GM12878 (cell line): ENCODE measurements around the gene NUTM1. TPM values are rescaled to one million over a fixed set of nuclear protein-coding genes. Genes with fewer than 3 reads are reported as not detected.

Experiments
- ATAC-seq: fragments of 200-7000 bp; cut with Tn5 transposase; 3 replicates; pipeline ENCODE4 v1.9.1; 2020; ENCODE audit warnings: mild to moderate bottlenecking, moderate library complexity
- BruUV-seq: library from RNA; stranded (reverse); fragments of 400-500 nt; replicated peaks from 2 replicates; lab custom pipeline; 2021; lab: Mats Ljungman, UMichigan
- CTCF ChIA-PET: fragments of 300-600 bp; sonication (Branson Sonifier 250); formaldehyde crosslinking; extraction: SDS; loops from one replicate; lab custom pipeline; 2021; ENCODE audit warnings: inconsistent platforms; lab: Yijun Ruan, JAX
- POLR2A ChIA-PET: fragments of 350-600 bp; formaldehyde crosslinking; extraction: SDS; loops from one replicate; lab custom pipeline; 2021; ENCODE audit warnings: inconsistent platforms; lab: Charles Lee
- RAD21 ChIA-PET: fragments of 300-600 bp; sonication (Branson Sonifier 250); formaldehyde crosslinking; loops from one replicate; lab custom pipeline; 2023; ENCODE audit warnings: antibody characterized with exemption; ENCODE audit not compliant: unreplicated experiment; lab: Charles Lee
- SMC1A ChIA-PET: fragments of 300-600 bp; sonication (Branson Sonifier 250); formaldehyde crosslinking; loops from one replicate; lab custom pipeline; 2023; ENCODE audit not compliant: unreplicated experiment, uncharacterized antibody; lab: Charles Lee
- DNase-seq: peaks from one replicate; pipeline ENCODE4 v3.0.0-alpha.2; 2011; ENCODE audit warnings: low read depth, low spot score
- FAIRE-seq: peaks from 3 replicates; lab custom pipeline; 2011; peaks lifted over from hg19 to GRCh38; lab: Jason Lieb, UNC
- H2AFZ ChIP-seq: 2 replicates; pipeline ENCODE4 v1.6.0; 2011; ENCODE audit warnings: low read depth, low read length, control low read depth; ENCODE audit not compliant: control insufficient read depth
- H3K27ac ChIP-seq: 2 replicates; pipeline ENCODE4 v1.5.1; 2011; ENCODE audit warnings: control low read depth; ENCODE audit not compliant: control insufficient read depth, insufficient read depth
- H3K27me3 ChIP-seq, 2 experiments: replicated peaks in 1 of 2; 2 replicates each; pipeline versions ENCODE4 v1.6.0 to v1.6.1; 2011; ENCODE audit warnings: low read length in 1 of 2; ENCODE audit not compliant: control insufficient read depth in 2 of 2, insufficient read depth in 2 of 2
- H3K36me3 ChIP-seq, 2 experiments: 2 replicates each; pipeline ENCODE4 v1.5.1; 2011; ENCODE audit warnings: low read length in 1 of 2; ENCODE audit not compliant: control insufficient read depth in 2 of 2, insufficient read depth in 2 of 2
- H3K4me1 ChIP-seq: 2 replicates; pipeline ENCODE4 v1.6.1; 2011; ENCODE audit warnings: mild to moderate bottlenecking, low read length, moderate library complexity, mixed read lengths; ENCODE audit not compliant: control insufficient read depth, insufficient read depth
- H3K4me2 ChIP-seq: 2 replicates; pipeline ENCODE4 v1.6.0; 2011; ENCODE audit warnings: control low read depth; ENCODE audit not compliant: control insufficient read depth, insufficient read depth
- H3K4me3 ChIP-seq: fragments of 200-600 bp; sonication (generic); 2 replicates; pipeline ENCODE4 v1.5.1; 2016
- H3K79me2 ChIP-seq: 2 replicates; pipeline ENCODE4 v1.6.0; 2011; ENCODE audit warnings: low read length; ENCODE audit not compliant: control insufficient read depth, insufficient read depth
- H3K9ac ChIP-seq: 2 replicates; pipeline ENCODE4 v1.8.0; 2011; ENCODE audit warnings: low read length, control low read depth, mixed read lengths; ENCODE audit not compliant: control insufficient read depth, insufficient read depth
- H3K9me3 ChIP-seq: replicated peaks from 3 replicates; pipeline ENCODE4 v1.5.1; 2011; ENCODE audit warnings: mild to moderate bottlenecking, low read length; ENCODE audit not compliant: control insufficient read depth, insufficient read depth
- H4K20me1 ChIP-seq: 2 replicates; pipeline ENCODE4 v1.6.0; 2011; ENCODE audit not compliant: control insufficient read depth, insufficient read depth
- EP300 ChIP-seq, 2 experiments: fragments of 150-350 bp in 1 of 2; IDR thresholded peaks; 2 replicates each; pipeline ENCODE4 v1.6.1; 2011 to 2012; ENCODE audit warnings: low read depth in 2 of 2, low read length in 2 of 2, borderline replicate concordance in 1 of 2, improper control_type of control experiment in 1 of 2, inconsistent platforms in 1 of 2; ENCODE audit not compliant: control insufficient read depth in 1 of 2
- FOS ChIP-seq: IDR thresholded peaks from 3 replicates; pipeline ENCODE4 v1.6.1; 2011; ENCODE audit warnings: borderline replicate concordance; ENCODE audit not compliant: insufficient read length; ENCODE audit errors: extremely low read depth
- HDAC6 ChIP-seq: fragments of 200-600 bp; sonication (generic); IDR thresholded peaks from one replicate; pipeline ENCODE4 v1.8.0; 2017; ENCODE audit warnings: antibody characterized with exemption; ENCODE audit not compliant: unreplicated experiment
- MTA3 ChIP-seq: IDR thresholded peaks from 2 replicates; pipeline ENCODE4 v1.6.1; 2012; ENCODE audit warnings: low read length, inconsistent platforms, borderline replicate concordance
- PML ChIP-seq: IDR thresholded peaks from 2 replicates; pipeline ENCODE4 v1.6.1; 2012; ENCODE audit warnings: low read length, inconsistent platforms
- RBBP5 ChIP-seq: fragments of 200-600 bp; sonication (generic); conservative IDR thresholded peaks from 2 replicates; pipeline ENCODE4 v1.6.1; 2016
- RELB ChIP-seq: fragments of 450-650 bp; IDR thresholded peaks from 2 replicates; pipeline ENCODE4 v1.6.1; 2017; ENCODE audit warnings: low read depth, mild to moderate bottlenecking, moderate library complexity
- SMAD1 ChIP-seq: fragments of 450-650 bp; IDR thresholded peaks from 2 replicates; pipeline ENCODE4 v1.6.1; 2018; ENCODE audit warnings: mild to moderate bottlenecking, low read depth; ENCODE audit not compliant: partially characterized antibody
- SREBF2 ChIP-seq: IDR thresholded peaks from 2 replicates; pipeline ENCODE4 v1.6.1; 2012; ENCODE audit warnings: mild to moderate bottlenecking, low read length
- SRF ChIP-seq, 2 experiments: IDR thresholded peaks; 2 replicates each; pipeline ENCODE4 v1.6.1; 2011; ENCODE audit warnings: low read depth in 2 of 2, low read length in 2 of 2, mild to moderate bottlenecking in 1 of 2, moderate library complexity in 1 of 2
- TCF12 ChIP-seq: IDR thresholded peaks from 2 replicates; pipeline ENCODE4 v1.6.1; 2011; ENCODE audit warnings: low read depth, mild to moderate bottlenecking, low read length
- ZBED1 ChIP-seq: IDR thresholded peaks from 2 replicates; pipeline ENCODE4 v1.6.1; 2016; ENCODE audit warnings: borderline replicate concordance
- WGBS: methylation state at CpG from one replicate; pipeline ENCODE4 v1.1.6; 2016; ENCODE audit warnings: low lambda C conversion rate; ENCODE audit not compliant: insufficient replicate concordance, insufficient coverage; ENCODE audit errors: missing lambda C conversion rate; 5-methylcytosine and 5-hydroxymethylcytosine counted together
- in situ Hi-C: fragments of 300-500 bp; cut with MboI; formaldehyde crosslinking; loops from 9 replicates; pipeline ENCODE4 v1.14.3; 2018; ENCODE audit warnings: mixed read lengths
- intact Hi-C: fragments of 100-400 bp; cut with micrococcal nuclease; formaldehyde crosslinking; loops from one replicate; pipeline ENCODE4 v1.14.2; 2022; ENCODE audit not compliant: unreplicated experiment
- polyA plus RNA-seq, 11 experiments: library from polyadenylated mRNA; depleted of rRNA in 4 of 11; unstranded in 6 of 11; stranded (reverse) in 5 of 11; fragments of >200 nt; fragmentation: Nextera tagmentation in 4 of 11; fragmentation: Illumina TruSeq in 1 of 11; extraction: Ambion mirVana in 4 of 11; extraction: Trizol in 1 of 11; gene quantifications; 1 replicate in 1 of 11; 2 replicates in 10 of 11; pipeline versions ENCODE4 v1.2.1 to v1.2.3, GENCODE V29; 2011 to 2016; ENCODE audit warnings: inconsistent platforms in 2 of 11, missing spikeins in 2 of 11, low read depth in 1 of 11
- total RNA-seq, 4 experiments: library from RNA; depleted of rRNA in 3 of 4; stranded (reverse); fragments of >200 nt in 3 of 4; fragmentation: Illumina TruSeq in 1 of 4; extraction: Trizol in 1 of 4; gene quantifications; 2 replicates each; pipeline versions ENCODE4 v1.2.1 to v1.2.3, GENCODE V29; 2013 to 2021

NUTM1 gene
- total and polyA plus RNA-seq, 10 of the 15 experiments (the other 5 are each of a cell fraction or from before 2014, with no cell fraction given): under 0.01 to 0.05 TPM; not detected in 8

GRCh38 chr15:34348735-34349300, 5.7 kb downstream of the NUTM1 start:
- no peak for DNase-seq
- no peaks in the 10 kb centered on the region for H3K79me2 ChIP-seq
- WGBS: 0% methylated on average over 1 of the region's 1 CpG
- no peak overlapping the region for H3K27ac ChIP-seq
- RAD21 ChIA-PET: no interaction called here
- ATAC-seq: no peak
- H2AFZ ChIP-seq: no peak overlapping the region
- H3K4me3 ChIP-seq: no peak overlapping the region
- H3K4me2 ChIP-seq: no peak overlapping the region
- no peak overlapping the region for H3K9ac ChIP-seq
- intact Hi-C loops: no loop called here
- no peak for FAIRE-seq
- SMC1A ChIA-PET: no interaction called here
- no peaks in the 10 kb centered on the region for H4K20me1 ChIP-seq
- no peaks in the 10 kb centered on the region for H3K27me3 ChIP-seq
- H3K36me3 ChIP-seq: no peaks in the 10 kb centered on the region
- POLR2A ChIA-PET: no interaction called here
- in situ Hi-C loops: no loop called here
- no peaks in the 10 kb centered on the region for H3K4me1 ChIP-seq
- H3K9me3 ChIP-seq: no peaks in the 10 kb centered on the region
- CTCF ChIA-PET: no interaction called here
- TF ChIP-seq MTA3: no peak
- no peak for TF ChIP-seq RBBP5
- no peak for TF ChIP-seq TCF12
- TF ChIP-seq SMAD1: no peak
- TF ChIP-seq SREBF2: no peak
- TF ChIP-seq HDAC6: no peak
- TF ChIP-seq SRF (IDR thresholded peaks at IDR 0.05; ENCODE audit: low read depth in 2 of 2, low read length in 2 of 2): no peak
- no peak for TF ChIP-seq PML
- BruUV-seq: no TSS peak

GRCh38 chr15:34349769-34350168, 6.7 kb downstream of the NUTM1 start:
- ChIA-PET CTCF (no interaction called here), POLR2A (no interaction called here), RAD21 (no interaction called here), SMC1A (no interaction called here)
- no peaks in the 10 kb centered on the region for H3K4me1 ChIP-seq
- TF ChIP-seq FOS: no peak
- no peak for TF ChIP-seq RELB
- TF ChIP-seq ZBED1: no peak
- TF ChIP-seq EP300 (IDR thresholded peaks at IDR 0.05; ENCODE audit: borderline replicate concordance in 1 of 2, control insufficient read depth in 1 of 2, low read depth in 2 of 2, low read length in 2 of 2): no peak
- H3K9ac ChIP-seq: no peak overlapping the region
- intact Hi-C loops: no loop called here
- H3K4me2 ChIP-seq: no peak overlapping the region
- no peaks in the 10 kb centered on the region for H4K20me1 ChIP-seq
- H3K27ac ChIP-seq: no peak overlapping the region
- no peaks in the 10 kb centered on the region for H3K9me3 ChIP-seq
- no peaks in the 10 kb centered on the region for H3K27me3 ChIP-seq
- H3K4me3 ChIP-seq: no peak overlapping the region
- H3K36me3 ChIP-seq: no peaks in the 10 kb centered on the region; a peak in 1 of 4 replicates
- no peak for ATAC-seq
- in situ Hi-C loops: no loop called here
- DNase-seq: no peak
- no peak for FAIRE-seq
- 79% methylated on average over 4 of the region's 4 CpGs for WGBS
- no peaks in the 10 kb centered on the region for H3K79me2 ChIP-seq
- no TSS peak for BruUV-seq
- no peak overlapping the region for H2AFZ ChIP-seq
